Activated CD4-positive, alpha-beta T cell treated with anti-CD3 and anti-CD28 coated beads, Interleukin-2, Interleukin-6, amounts not matched to agents 100 ng/mL and 50 ng/mL, durations not matched to agents 16 hours and 8 hours (primary cell): Measurements from ENCODE around the gene CPA3.

ENCODE experiments used
- DNase-seq: peaks from one replicate; pipeline ENCODE4 v3.0.0-alpha.2; 2020

CPA3 gene, protein sequence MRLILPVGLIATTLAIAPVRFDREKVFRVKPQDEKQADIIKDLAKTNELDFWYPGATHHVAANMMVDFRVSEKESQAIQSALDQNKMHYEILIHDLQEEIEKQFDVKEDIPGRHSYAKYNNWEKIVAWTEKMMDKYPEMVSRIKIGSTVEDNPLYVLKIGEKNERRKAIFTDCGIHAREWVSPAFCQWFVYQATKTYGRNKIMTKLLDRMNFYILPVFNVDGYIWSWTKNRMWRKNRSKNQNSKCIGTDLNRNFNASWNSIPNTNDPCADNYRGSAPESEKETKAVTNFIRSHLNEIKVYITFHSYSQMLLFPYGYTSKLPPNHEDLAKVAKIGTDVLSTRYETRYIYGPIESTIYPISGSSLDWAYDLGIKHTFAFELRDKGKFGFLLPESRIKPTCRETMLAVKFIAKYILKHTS

DNA sequence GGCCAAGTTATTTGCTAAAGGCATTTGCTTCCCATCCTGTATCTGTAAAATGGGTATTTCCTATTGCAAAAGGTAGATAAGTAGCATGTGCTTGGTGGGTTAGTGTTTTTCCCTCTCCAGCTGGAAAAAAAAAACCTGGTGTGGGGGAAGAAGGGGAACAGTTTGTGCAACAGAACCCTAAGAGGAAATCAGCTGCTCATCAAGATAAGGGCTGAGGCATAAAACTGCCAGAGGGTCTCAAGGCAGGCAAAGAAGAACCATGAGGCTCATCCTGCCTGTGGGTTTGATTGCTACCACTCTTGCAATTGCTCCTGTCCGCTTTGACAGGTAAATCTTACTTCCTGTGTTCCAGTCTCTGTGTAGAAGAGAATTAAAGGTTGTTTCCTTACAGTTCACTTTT is at the start of gene CPA3:
TSS of gene CPA3 (plus strand) at position 248 of the 400 bp plus-strand sequence. CDS start at position 260, 12 bp downstream.
- DNase-seq, result no peak

DNA sequence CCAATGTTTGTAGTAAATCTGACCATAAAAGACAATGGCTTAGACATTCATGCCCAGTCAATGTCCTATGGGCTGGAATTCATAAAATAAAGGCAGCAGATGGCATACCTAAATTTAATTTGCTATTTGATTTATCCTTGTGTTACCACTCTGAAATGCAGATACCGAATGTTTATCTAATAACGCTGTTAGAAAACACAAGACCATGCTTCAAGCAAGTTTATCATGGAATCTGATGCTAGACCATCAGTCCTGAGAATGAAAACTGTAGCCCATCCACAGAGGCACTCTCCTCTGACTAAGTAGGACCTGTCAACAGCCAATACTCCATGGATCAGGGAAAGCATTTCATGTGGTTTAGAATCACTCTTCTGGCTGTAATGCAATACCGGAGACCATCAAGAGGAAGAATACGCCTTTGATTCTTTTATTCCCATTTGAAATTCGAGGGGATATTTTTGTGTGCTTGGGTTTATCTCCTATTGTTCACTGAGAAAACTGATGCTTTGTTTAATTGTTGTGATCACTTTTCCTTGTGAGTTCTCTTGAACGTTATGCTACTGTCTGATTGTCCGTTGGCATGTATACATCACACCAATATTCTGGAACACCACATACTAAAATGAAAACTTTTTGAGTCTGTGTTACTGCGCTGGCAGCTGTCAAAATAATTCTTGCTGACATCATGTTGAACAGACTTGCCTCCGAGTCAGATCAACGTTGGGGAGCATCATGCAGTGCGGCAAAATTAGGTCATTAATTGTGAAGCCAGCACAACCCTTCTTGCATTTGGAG is 49.6 kb upstream of the CPA3 start:
- DNase-seq, result no peak

DNA sequence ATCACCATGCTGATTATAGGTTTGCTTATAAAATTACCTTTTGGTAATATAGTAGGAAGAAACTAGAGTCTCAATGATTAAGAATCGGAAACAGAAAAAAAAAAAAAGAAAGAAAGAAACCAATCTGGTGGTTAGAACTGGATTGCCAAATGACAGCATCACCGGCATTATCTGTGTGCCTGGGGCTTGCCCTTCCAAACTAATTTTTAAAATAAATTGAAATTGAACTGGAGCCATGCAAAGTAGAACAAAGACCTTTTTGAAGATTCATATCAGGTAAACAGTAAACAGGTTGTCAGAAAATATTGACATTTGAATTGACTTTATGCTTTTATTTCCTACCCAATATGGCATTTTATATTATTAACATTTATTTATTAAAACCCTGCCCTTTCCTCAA is 48.7 kb upstream of the CPA3 start:
- DNase-seq, result no peak

DNA sequence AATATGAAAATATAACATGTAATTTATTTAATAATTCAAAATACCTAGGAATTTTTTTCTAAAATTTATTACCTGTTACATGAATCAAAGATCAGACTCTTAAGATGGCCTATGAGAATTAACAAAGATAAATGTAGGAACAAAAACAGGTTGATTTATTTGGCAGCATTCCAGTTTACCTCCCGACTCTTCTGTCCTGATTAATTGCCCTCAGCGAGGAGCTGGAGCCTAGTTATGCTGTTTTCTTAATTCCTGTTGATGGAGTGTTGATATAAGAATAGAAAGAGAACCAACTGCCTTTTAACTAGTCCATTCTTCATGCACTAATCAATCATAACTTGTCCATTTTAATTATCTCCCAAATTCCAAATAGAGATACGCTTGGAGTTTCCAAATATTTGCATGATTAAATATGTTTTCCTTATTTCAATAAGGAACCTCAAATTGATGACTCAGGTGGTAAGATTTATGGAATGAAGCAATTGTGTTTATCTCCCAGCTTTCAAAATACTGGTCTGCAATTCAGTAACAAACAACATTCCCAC is 48.0 kb upstream of the CPA3 start:
- no peak for DNase-seq

DNA sequence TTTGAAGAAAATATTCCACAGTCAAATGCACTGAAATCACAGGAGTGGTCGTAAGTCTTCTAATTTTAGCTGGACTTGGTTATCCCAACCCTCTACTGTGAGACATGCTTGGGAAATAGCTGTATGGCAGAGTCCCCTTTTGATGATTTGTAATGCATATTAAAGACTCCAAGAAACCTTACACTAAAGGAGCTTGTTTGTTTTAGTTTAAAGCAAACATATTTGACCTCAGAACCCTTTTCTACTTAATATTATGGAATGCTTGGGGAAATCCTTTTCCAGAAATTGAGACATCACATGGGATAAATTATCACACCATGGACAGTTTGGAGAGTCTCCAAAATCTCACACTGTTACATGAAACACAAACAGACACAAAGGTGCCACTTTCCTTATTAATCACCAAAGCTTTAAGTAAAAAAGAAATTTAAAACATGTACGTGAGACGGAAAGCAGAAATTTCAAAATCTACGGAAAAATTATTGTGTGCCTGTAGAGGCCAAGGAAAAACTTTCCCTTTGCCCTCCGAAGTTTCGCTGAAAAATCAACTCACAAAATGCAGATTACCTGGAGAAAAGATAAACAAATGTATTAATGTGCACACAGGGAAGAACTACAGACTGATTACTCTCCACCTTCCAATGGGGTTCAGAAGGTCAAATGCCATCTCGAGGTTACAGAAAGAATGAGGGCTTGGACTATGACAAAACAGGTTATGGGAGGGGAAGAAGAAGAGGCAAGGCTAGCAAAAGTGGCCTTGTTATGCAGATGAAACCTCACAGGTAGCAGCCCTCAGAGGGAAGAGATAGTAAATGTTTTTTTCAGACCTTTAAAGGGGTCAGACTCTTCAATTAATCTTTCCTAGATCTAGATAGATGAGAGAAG is 44.5 kb upstream of the CPA3 start:
- DNase-seq, result no peak

DNA sequence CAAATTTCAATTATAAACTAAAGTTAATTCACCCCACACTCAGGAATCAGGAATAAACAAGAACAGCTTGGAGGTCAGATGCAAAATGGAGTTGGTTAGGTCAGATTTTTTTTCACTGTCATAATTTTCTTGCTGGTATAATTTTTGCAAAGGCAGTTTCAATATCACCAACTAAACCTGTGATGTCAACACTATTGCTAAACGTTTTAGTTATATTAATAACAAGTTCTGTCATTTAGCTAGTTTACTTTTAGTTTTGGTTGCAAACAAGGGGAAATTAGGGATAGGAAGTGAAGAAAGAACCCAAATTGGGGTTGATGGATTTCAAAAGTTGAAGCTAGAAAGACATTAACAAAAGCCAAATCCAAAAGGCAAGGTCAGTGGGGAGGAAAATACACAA is 42.1 kb upstream of the CPA3 start:
- DNase-seq, result no peak

DNA sequence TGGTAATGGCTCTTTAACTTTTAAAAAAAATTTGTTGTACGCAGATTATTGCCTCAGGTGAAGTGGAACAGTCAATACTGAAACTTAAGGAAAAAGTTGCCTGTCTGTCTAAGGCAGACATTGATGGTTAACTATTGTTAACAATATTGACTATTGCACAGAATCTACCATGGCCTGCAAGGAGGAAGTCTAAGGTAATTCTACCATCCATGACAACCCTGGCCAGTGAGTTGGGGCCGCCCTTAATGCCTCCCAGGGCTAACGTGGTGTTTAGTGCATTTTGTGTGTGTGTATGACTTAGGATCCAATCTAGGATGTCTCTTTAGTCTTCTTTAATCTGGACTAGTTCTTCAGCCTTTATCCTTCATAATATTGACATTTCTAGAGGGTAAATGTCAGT is 39.6 kb upstream of the CPA3 start:
- DNase-seq, result no peak

DNA sequence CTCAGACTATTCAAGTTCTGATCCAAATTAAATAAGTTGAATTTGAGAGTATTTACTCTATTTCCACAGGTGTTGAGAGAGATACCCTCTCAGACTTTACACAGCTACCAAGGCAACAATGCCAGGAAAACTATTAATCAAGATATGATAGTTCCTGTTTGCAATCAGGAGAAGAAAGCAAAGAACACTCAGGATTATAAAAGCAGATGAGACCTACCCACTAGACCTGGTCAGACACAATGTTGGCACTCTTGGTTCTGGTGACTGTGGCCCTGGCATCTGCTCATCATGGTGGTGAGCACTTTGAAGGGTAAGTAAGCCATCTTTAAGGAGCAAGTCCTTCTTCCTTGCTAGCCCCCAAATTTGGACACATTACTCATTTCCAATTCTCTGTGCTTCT is 37.5 kb upstream of the CPA3 start, which contains the start of gene CPB1:
TSS of gene CPB1 (plus strand) at position 227 of the 400 bp plus-strand sequence. CDS start at position 240, 13 bp downstream.
- DNase-seq, result no peak

DNA sequence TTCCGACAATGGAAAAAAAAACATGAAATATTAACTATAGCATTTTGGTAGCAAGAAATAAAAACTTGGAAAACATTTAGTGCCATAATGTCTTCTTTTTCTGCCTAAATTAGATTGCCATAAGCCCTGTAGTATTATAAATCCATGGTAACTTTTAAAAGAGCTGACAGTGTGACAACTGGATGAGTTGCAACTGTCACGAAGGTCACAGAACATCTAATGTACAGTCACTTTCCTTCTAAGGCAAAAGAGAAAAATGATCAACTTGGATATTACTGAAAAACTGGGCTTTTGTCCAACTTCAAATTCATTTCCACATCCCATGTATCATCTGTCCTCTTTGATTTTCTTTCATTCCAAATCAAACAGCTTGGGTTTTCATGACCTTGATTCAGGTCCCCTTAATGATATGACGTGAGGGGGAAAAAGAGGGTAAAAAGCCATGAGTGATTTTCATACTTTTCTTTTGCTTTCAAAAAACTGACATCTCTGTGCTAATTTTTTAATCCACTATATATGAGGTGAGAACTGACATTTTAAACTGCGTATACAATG is 36.9 kb upstream of the CPA3 start:
- DNase-seq, result no peak

DNA sequence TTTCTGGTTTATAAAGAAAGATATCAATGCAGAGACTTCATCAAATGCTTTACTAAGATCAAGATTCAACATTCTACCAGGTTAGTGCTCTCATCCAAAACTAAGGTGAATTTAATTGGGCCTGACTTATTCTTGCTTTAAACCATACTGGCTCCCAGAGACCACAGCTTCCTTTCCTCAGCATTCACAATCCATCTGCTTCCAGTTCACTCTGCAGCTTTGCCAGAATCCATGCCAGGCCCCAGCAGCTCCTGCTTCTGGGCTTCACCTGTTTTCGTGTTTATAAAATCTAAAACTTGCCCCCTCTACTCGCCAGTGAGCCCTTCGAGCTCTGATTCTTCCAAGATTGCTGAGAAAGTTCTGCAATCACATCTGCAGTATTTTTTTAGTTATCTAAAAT is 35.2 kb upstream of the CPA3 start:
- no peak for DNase-seq

DNA sequence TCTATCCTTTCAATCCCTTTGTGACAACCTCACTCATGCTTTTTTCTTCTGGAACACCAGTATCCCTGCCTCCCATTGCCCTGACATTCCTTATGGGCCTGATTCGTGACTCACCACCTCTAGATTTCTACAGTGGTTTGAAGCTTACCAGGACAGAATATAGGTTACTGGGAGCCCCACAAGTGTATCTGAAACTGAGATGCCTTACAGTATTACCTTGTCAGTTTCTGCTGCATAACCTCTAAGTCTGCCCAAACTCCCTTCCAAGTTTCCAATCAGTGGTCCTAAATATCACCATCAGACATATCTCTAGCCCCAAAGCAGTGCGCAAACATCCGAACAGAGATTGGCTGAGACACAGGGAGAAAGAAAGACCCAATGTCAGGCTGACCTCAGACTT is 31.9 kb upstream of the CPA3 start:
- no peak for DNase-seq

DNA sequence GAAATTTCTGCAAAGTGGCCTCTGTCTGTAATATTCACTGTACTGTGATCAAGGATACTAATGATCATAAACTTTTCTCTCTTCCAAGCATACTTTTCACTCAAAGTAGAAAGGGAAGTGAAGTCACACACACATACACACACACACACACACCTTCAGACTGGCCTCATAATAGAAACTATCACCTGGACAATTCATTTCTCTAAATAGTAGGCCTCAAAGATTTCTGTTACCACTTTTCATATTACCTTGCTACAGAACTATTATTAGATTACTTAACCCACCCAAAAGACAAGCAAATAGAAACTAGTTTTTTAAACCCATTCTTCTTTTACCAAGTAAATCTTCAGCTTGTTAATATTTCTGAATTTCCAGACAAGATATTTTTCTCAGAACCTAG is 25.3 kb upstream of the CPA3 start:
- no peak for DNase-seq

DNA sequence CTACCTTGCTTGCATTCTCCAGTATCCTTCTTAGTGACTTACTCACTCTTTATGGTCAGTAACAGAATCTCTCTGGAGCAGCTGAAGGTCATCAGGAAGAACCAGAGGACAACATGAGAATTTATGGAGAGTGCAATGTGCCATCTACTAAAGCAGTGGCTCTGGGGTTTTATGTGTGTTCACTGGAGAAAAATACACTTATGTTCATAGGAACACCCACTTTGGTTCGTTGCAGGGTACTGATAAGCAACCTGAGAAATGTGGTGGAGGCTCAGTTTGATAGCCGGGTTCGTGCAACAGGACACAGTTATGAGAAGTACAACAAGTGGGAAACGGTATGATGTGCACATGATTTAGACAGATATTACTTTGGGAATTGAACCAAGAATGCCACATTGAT is 24.6 kb upstream of the CPA3 start:
- no peak for DNase-seq

DNA sequence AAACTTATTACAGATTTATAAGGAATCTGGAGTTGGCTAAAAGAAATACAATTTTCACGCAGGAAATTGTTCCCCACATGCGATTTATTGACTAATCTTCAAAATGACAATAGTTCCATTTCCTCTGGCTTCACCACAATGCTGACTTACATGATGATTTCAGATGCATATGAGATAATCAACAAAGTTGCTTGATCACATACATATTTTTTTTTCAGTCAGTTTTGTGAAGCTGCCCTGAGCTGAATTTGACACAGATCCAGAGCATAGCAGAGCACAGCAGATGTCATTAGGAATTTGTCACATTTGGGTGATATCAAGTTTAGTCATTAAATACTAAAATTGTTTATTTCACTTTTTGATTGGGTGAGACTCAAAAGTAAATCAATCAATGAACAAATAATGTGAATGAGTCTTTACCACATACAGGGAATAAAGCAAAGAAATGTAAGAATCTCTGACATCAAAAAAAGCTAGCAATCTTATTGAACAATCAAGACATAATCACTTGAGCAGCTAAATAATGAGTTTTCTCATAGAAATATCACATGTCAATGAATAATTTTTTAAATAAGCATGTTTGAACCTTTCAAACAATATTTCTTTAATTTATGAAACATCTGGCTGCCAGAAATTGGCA is 19.2 kb upstream of the CPA3 start:
- DNase-seq, result no peak

DNA sequence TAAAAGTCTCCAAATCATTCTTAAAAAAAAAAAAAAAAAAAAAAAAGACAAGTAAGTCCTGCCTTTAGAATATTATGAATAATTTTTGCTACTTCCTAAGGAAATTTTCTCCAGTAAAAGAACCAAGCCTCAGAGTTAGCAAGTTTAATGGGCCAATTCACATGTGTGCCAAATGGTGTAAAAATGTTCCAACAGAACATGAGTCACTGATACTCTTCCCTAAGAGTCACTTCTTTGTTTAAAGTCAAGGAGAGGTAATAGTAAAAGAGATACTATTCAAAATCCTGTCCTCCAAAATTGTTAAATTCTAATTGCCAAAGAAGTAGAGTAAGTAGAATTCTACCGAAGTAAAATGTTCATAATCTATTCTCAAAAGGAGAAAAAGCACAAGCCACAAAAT is 17.7 kb upstream of the CPA3 start:
- DNase-seq, result no peak

DNA sequence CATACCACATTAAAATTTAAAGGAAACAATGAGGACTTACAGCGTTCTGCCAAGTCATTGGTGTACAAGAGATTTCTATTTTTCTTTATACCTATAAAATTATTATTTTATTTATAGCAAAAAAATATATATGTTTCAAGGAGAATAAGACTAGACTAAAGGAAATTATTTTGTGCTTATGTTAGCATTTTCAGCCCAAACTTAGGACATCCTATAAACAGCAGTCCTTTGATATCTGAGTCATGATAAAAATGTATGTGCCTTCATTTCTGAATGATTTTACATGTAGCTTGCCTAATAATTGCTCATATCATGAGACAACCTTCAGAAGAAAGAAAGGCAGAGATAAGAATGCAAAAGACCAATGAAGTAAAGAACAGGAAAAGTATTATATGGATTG is 16.7 kb upstream of the CPA3 start:
- no peak for DNase-seq

DNA sequence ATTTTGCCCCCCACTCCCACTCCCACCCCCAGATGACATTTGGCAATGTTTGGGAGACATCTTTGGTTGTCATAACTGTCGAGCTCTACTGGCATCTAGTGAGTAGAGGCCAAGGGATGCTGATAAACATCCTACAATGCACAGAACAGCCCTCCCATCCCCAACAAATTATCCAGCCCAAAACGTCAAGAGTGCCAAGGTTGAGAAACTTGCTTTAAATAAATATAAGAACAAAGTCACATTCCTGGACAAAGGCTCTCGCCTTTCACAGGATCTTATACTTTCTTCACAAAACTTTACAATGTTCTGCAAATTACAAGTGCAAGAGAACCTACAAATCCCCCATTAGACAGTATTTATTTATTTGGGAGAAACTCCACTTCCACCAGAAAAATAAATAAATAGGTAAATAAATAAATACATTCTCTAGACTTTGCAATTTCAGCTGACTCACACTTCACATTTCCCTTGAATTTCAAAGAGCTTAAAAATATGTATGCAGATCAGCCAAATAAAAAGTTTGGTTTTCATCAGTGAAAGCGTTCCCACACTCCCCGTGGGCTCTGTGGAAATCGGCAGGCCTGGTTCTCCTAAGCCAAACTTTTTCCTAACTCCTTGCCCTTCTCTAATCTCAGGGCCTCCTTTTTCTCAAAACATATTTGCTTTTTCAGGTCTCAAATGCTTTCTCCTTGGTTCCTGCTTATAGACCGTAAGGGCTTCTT is 12.7 kb upstream of the CPA3 start:
- no peak for DNase-seq

DNA sequence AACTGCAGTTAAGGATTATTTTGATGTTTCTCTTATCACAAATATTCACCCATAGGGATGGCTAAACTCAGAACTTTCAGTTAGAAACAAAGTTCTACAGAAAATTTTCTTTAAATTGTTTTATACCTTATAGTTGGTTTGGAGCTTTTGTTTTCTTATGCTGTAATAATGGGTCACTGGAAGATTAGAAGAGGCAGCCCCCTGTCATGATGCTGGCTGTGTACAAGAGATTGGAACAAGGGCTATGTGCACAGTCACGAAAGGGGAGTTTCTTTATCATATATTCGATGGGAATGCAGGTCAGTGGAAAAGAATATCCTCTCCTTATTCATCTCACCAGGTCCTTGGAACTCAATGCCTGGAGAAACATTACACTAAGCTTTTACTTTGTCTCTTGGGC is 12.0 kb upstream of the CPA3 start:
- no peak for DNase-seq

DNA sequence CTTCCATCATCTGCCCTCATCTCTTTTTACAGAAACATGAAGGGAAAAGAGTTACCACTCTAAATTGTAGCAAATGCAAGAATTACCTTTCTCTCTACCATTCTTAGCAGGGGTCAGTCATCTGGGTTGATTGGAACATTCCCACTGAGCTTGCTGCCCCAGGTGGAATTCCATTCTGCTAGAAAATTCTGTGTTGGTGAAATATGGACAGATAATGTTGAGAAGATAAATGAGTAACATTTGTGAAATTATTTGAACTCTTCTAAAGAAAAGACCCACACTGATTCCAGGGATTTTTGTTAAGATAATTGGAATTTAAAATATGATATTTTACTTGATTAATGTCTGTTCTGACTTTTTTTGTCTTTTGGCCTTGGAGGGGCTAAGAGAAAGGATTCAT is 11.0 kb upstream of the CPA3 start:
- no peak for DNase-seq

DNA sequence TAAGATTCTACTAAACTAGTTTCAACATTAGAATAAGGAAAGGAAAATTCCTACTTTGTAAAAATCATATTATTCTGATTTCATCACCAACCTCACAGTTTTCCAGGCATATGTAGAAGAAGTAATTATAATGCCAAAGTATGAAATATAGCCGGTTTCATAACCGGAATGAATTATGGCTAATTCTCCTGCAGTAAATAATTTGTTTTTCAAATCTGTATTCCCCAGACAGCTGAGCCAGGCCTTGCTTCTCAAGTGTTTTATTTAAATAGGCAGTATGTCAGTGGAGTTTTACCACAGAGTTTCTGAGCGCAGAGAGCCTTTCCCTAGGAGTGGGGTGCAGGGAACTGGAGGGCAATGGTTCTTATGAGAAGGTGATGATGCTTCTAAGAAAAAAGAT is 8.7 kb upstream of the CPA3 start:
- DNase-seq, result no peak

DNA sequence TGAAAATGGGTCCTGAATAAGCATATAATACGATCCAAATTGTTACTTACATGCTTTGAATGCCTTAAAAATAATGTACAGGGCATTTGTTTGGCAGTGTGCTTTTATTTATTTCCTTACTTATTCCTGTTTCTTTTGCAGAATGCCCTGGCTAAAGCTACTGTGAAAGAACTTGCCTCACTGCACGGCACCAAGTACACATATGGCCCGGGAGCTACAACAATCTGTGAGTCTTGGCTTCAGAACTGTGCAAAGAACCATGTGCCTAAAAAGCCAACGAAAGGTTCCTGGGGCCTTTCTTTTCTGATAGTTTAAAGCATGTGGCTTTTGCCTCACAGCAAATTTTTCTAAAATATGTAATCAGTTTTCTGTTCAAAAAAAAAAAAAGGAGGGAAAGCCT is 7.8 kb upstream of the CPA3 start:
- DNase-seq, result no peak
